T-helper 1 cell treated with Interleukin-12 subunit alpha and Interleukin-12 subunit beta and Interleukin-4 antibody, amounts not matched to agents 30 μg/mL and 1 μg/mL, for 36 hours (primary cell): ENCODE data around the gene CHRM4.

Experiments used
- H3K27ac Mint-ChIP-seq: one replicate; pipeline ENCODE4 v1.8.0; 2021; ENCODE audit warnings: mild to moderate bottlenecking, mixed read lengths
- H3K27me3 Mint-ChIP-seq: one replicate; pipeline ENCODE4 v1.8.0; 2021; ENCODE audit warnings: low read depth, mixed read lengths
- H3K36me3 Mint-ChIP-seq: one replicate; pipeline ENCODE4 v1.8.0; 2021; ENCODE audit warnings: low read depth, mixed read lengths
- H3K4me1 Mint-ChIP-seq: one replicate; pipeline ENCODE4 v1.8.0; 2021; ENCODE audit warnings: low read depth, mixed read lengths
- H3K4me3 Mint-ChIP-seq: one replicate; pipeline ENCODE4 v1.8.0; 2021; ENCODE audit warnings: mild to moderate bottlenecking, moderate library complexity, mixed read lengths
- H3K9me3 Mint-ChIP-seq: one replicate; pipeline ENCODE4 v1.8.0; 2021; ENCODE audit warnings: mixed read lengths

Gene CHRM4

DNA sequence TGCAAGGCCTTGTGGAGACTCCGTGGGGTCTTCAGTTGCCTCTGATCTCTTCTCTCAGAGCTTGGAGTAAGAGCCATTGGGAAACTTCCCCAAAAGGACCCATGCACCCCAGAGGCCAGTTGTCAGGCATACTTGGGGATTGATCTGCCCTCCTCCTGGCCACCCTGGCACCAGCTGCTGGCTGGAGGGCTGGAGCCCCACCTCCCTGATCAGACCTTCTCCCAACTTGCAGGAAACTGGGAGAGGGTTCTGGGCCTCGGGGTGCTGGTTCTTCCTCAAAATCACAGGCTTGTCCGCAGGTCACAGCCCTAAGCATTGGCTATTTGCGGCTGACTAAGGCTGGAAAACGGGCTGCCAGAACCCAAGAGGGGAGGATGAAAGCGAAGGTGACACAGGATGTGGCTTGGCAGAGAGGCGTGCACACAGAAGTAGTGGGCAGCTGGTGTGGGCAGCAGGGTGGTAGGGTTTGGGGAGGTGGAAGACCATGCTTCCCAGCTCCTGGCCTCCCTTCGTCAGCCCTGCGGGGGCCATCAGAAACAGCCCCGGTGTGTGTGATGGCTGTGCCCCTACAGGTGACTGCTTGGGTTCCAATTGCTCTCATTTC, 45.6 kb downstream of the CHRM4 start:
- Mint-ChIP-seq H3K9me3 (no peaks in the 10 kb centered on the region), H3K27ac (peak overlapping the region; percentile 85), H3K4me1 (peaks cover 63% of the 10 kb centered on the region), H3K27me3 (no peaks in the 10 kb centered on the region), H3K4me3 (peak overlapping the region; percentile 90), H3K36me3 (peaks cover 13% of the 10 kb centered on the region)

DNA sequence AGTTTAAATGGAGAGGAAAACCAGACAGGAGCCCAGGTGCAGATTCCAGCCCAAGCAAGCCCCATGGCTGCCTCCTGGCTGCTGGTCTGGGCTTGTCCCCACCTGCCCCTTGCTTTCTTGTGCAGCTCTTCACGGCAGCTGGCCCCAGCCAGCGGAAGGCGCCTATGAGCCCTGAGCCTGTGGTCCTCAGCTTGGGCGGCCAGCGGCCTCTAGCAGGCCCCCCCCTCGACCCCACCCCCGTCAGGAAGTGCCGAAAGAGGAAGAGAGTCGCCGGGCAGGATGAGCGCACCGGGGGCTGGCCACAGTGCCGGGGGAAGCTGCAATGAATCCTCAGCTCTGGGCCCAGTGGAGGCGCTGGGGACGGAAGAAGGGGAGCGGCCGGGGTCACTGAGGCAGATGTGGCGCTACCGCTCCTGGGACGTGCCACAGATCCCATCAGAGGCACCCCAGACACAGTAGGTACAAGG, 46.4 kb downstream of the CHRM4 start:
- peaks cover 13% of the 10 kb centered on the region for H3K36me3 Mint-ChIP-seq
- H3K27ac Mint-ChIP-seq: peak overlapping the region; percentile 49
- H3K9me3 Mint-ChIP-seq: no peaks in the 10 kb centered on the region
- H3K4me3 Mint-ChIP-seq: peak overlapping the region; percentile 90
- no peaks in the 10 kb centered on the region for H3K27me3 Mint-ChIP-seq
- peaks cover 60% of the 10 kb centered on the region for H3K4me1 Mint-ChIP-seq

DNA sequence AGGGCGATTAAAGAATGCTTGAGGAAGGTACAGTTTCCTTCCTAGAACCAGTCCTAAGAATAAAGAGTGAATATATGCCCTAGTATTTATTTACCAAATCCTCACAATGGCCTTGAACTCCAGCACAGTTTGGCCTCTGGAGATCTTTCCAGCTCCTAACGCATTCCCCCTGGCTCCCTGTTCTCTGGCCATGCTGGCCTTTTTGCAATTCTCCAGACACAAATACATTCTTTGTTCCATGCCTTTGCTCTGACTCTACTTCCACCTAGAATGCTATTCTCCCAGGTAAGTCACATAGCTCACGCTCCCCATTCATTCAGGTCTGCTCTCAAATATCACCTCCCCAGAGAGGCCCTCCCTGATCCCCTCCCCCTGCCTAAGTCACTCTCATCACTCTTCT, 48.1 kb downstream of the CHRM4 start:
- Mint-ChIP-seq H3K27me3 (peaks cover 2% of the 10 kb centered on the region), H3K9me3 (no peaks in the 10 kb centered on the region), H3K4me3 (no peak overlapping the region), H3K36me3 (peaks cover 4% of the 10 kb centered on the region), H3K27ac (no peak overlapping the region), H3K4me1 (peaks cover 51% of the 10 kb centered on the region)

DNA sequence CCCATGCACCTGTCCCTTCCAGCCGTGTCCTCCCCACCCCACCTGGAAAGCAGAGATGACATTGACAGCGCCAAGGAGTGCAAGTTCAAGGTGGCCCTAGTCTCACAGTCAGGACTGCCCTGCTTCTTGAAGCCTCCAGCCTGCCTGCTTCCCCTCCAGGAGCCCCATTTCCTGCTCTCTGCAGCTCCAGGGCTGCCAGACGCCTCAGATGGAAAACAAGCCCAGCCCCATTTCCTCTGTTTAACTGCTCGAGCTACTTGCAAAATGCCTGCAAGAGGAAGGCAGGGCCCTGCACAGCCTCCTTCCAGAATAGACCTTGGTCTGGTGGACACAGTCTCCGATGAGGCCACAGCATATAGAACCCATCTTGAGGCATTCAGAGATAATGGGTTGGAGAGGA, 49.3 kb downstream of the CHRM4 start:
- Mint-ChIP-seq H3K27ac (no peak overlapping the region), H3K4me3 (no peak overlapping the region), H3K27me3 (peaks cover 4% of the 10 kb centered on the region), H3K36me3 (peaks cover 4% of the 10 kb centered on the region), H3K4me1 (peaks cover 52% of the 10 kb centered on the region), H3K9me3 (no peaks in the 10 kb centered on the region)

DNA sequence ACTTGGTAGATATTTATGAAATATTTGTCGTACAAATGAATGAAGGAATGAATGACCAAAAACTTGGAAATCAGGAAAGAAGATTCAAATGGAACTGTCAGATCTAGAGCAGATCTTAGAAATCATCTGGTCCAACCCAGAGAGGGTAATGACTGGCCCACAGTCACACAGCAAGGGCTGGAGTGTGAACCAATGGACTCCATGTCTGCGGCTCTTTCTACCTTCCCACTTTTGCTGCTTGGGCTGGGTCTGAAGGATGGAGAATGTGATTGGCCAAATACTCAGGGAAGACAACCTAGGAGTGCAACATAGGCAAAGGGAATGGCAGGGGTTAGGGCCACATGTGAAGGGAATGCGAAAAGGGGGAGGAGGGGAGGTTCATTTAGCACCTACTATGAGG, 50.1 kb downstream of the CHRM4 start:
- Mint-ChIP-seq H3K4me3 (no peak overlapping the region), H3K27ac (peak overlapping the region; percentile 31), H3K36me3 (no peaks in the 10 kb centered on the region), H3K9me3 (no peaks in the 10 kb centered on the region), H3K4me1 (peaks cover 49% of the 10 kb centered on the region), H3K27me3 (peaks cover 4% of the 10 kb centered on the region)

DNA sequence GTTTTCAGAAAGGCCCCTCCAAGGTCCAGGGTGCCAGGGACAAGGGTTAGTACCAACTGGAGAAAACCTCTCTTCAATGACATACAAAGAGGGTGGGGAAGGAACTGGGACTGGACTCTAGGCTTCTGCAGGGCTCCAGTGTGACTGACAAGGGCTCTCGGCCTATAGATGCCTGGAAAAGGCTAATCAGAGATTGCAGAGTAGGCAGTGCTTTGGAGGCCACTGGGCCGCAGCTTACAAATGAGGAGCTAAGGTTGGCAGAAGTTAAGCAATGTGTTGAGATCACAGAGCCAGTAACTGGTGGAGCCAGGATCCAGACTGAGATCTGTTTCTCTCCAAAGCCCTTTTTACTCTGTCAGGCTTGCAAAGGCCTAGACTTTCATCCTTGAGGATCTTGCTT, 51.8 kb downstream of the CHRM4 start:
- H3K27me3 Mint-ChIP-seq: peaks cover 9% of the 10 kb centered on the region
- no peaks in the 10 kb centered on the region for H3K9me3 Mint-ChIP-seq
- H3K27ac Mint-ChIP-seq: no peak overlapping the region
- H3K4me1 Mint-ChIP-seq: peaks cover 36% of the 10 kb centered on the region
- no peak overlapping the region for H3K4me3 Mint-ChIP-seq
- H3K36me3 Mint-ChIP-seq: no peaks in the 10 kb centered on the region

DNA sequence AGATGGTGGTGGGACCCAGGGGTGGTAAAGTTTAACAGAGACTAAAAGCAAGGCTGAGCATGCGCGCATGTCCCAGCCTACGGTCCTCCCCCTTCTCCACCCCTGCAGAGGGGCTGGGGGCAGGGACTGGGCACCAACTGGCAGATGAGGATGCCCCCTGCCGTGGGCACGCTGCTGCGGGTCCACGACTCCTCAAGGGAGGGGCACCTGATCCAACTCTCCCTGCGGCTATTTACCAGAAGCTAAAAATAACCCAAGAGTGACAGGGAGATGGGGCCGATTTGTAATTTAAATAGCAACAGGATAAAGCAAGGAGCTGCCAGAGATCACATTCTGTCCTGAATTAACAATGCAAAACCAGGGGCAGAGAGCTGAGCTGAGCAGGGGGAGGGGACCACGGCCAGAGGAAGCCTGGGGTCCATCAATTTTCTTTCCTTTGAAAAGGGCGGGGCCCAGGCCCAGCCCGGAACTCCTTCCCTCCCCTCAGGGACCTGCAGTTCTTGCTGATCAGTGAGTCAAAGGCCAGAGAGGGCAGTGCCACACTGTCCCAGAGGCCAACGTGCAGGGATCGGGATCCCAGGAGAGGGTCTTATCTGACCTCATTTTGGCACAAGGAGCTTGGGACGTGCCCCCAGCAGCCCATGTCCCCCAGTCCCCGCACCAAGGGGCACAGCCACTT, 52.4 kb downstream of the CHRM4 start:
- Mint-ChIP-seq H3K4me3 (no peak overlapping the region), H3K27ac (no peak overlapping the region), H3K9me3 (no peaks in the 10 kb centered on the region), H3K36me3 (no peaks in the 10 kb centered on the region), H3K27me3 (peaks cover 16% of the 10 kb centered on the region), H3K4me1 (peaks cover 32% of the 10 kb centered on the region)

DNA sequence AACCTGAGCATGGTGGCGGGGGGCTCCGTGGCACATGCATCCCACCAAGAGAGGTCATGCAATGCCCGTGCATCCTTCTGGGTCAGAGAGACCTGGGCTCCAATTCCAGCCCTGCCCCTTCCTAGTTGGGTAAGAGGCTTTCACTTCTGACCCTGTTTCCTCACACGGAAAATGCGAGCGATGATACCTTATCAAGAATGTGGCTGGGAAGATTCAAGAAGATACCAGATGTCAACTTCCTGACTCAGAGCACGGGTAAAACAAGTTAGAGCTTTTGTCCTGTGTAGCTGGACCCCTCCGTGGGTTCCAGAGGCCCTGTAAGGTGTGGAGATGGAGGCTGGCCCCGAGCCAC, 53.0 kb downstream of the CHRM4 start:
- peaks cover 21% of the 10 kb centered on the region for H3K27me3 Mint-ChIP-seq
- H3K27ac Mint-ChIP-seq: no peak overlapping the region

DNA sequence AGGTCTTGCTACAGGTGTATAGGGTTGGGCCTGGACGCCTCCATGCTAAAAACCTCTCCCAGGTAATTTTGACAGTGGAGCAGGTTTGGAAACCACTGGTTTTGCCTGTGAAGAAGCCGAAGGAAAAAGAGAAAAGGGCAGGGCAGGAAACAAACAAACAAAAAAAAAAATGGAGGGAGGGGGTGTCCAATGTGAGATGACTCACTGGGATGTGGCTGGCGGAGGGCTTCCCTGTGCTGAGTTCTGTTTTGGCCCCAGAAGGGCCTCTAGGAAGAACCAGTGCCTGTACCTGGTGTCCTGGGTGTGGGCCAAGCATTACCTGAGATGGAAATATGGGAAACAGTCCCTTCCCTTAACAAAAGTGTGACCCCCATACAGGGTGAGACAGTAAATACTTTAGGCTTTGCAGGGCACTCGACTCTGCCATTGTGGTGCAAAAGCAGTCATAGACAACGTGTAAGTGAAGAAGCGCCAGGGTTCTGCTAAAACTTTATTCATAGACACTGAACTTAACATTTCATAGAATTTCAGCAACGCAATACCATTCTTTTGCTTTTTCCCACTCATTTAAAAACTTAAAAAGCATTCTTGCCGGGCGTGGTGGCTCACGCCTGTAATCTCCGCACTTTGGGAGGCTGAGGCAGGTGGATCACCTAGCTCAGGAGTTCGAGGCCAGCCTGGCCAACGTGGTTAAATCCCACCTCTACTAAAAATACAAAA, 53.8 kb downstream of the CHRM4 start:
- Mint-ChIP-seq H3K4me3 (no peak overlapping the region), H3K4me1 (peaks cover 33% of the 10 kb centered on the region), H3K36me3 (no peaks in the 10 kb centered on the region), H3K27me3 (peaks cover 25% of the 10 kb centered on the region), H3K9me3 (no peaks in the 10 kb centered on the region), H3K27ac (no peak overlapping the region)

More for the DNA sequence above, 53.0 kb downstream of the CHRM4 start:
- Mint-ChIP-seq H3K4me1 (peaks cover 32% of the 10 kb centered on the region), H3K9me3 (no peaks in the 10 kb centered on the region), H3K4me3 (no peak overlapping the region), H3K36me3 (no peaks in the 10 kb centered on the region)

DNA sequence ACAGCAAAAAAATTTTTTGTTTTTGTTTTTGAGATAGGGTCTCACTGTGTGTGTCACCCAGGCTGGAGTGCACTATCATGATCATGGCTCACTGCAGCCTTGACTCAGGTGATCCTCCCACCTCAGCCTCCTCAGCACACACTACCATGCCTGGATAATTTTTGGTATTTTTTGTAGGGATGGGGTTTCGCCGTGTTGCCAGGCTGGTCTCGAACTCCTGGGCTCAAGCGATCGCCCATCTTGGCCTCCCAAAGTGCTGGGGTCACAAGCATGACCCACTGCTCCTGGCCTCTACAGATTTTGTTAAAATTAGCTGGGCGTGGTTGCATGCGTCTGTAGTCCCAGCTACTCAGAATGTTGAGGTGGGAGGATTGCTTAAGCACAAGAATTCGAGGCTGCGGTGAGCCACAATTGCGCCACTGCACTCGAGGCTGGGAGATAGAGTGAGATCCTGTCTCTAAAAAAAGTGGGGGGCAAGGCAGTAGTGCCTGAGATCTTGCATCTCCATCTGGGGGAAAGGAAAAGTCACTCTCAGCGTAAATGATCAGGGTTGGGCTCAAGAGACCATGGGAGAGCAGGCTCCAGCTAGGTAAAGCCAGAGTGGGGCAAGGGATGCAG, 54.9 kb downstream of the CHRM4 start:
- peaks cover 34% of the 10 kb centered on the region for H3K27me3 Mint-ChIP-seq
- H3K9me3 Mint-ChIP-seq: no peaks in the 10 kb centered on the region
- H3K4me3 Mint-ChIP-seq: no peak overlapping the region
- H3K36me3 Mint-ChIP-seq: peaks cover 3% of the 10 kb centered on the region
- peaks cover 28% of the 10 kb centered on the region for H3K4me1 Mint-ChIP-seq
- H3K27ac Mint-ChIP-seq: no peak overlapping the region

DNA sequence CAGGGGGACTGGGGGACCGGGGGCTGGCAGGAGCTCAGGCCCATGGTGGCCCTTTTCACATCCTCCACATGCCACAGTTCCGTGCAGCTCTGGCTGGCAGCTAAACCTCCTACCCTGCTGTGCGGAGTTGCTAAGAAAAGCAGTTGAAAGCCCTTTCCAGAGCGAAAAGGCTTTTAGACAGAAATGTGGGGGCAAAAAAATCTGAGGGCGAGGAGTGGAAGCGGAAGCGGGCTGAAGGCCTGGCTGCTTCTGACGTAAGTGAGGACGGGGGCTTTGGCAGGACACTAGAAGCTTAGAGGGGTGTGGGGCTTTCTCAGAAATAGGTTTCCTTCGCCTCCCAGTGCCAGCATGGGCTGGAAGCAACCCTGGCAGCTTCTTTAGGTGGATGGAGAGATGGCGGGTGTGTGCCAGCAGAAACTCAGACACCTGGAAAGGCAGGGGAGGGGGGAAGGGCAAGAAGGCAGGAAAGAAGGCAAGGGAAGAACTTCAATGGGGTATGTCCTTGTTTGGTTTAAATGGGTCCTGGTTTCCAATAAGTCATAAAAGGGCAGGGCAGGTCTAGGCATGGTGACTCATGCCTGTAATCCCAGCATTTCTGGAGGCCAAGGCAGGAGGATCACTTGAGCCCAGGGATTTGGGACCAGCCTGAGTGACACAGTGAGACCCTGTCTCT, 55.5 kb downstream of the CHRM4 start:
- Mint-ChIP-seq H3K9me3 (no peaks in the 10 kb centered on the region), H3K4me3 (no peak overlapping the region), H3K27me3 (peaks cover 40% of the 10 kb centered on the region), H3K4me1 (peaks cover 28% of the 10 kb centered on the region), H3K27ac (peak overlapping the region; percentile 65), H3K36me3 (peaks cover 5% of the 10 kb centered on the region)

DNA sequence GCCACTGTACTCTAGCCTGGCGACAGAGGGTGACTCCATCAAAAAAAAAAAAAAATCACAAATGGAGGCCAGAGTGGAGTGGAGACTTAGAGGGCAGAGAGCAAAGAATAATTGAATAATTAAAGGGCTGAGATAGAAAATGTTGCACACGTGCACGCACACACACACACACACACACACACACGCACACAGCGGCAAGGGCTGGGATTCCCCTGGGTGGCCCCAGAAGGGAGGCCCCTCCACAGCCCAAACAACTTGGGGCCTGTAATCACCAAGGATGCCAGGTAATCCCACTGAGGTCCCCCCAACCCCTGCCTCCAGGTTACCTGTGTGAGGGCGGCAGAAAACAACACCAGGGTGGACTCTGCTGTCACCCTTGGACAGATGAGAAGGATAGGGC, 56.3 kb downstream of the CHRM4 start:
- Mint-ChIP-seq H3K4me3 (peak overlapping the region; percentile 44), H3K36me3 (peaks cover 5% of the 10 kb centered on the region), H3K27ac (no peak overlapping the region), H3K9me3 (no peaks in the 10 kb centered on the region), H3K27me3 (peaks cover 48% of the 10 kb centered on the region), H3K4me1 (peaks cover 34% of the 10 kb centered on the region)

DNA sequence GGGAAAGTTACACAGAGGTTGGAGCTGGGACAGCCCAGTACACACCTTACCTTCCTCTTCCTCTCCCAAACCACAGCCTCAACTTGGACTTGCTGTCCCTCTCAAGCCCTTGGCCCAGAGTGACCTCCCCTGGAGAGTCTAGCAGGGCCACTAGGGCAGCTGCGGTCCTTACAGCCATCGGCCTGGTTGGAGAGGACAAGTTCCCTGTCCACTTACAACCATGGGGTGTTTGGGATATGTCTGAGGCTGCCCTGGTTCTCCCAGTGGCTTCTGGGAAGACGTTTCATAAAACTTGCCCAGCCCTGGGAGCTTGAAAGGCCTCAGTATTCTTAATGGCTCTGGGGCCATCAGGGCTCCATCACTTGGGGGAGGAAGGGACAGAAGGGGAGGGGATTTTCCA, 57.4 kb downstream of the CHRM4 start:
- Mint-ChIP-seq H3K9me3 (no peaks in the 10 kb centered on the region), H3K4me3 (no peak overlapping the region), H3K27ac (no peak overlapping the region), H3K4me1 (peaks cover 37% of the 10 kb centered on the region), H3K27me3 (peaks cover 58% of the 10 kb centered on the region), H3K36me3 (peaks cover 5% of the 10 kb centered on the region)
